Left renal pelvis (tissue), 4 donors: Measurements from ENCODE around the gene KBTBD12. TPM values are rescaled to one million over a fixed set of nuclear protein-coding genes. Genes with fewer than 3 reads are reported as not detected.

Experiments
- DNase-seq, 4 donors: peaks; one replicate each; pipeline ENCODE4 v3.0.0-alpha.2; 2013; ENCODE audit warnings: low read depth in 4 of 4, low spot score in 3 of 4
- polyA plus RNA-seq, 4 donors: library from polyadenylated mRNA; unstranded; fragments of 120-200 nt; gene quantifications; one replicate each; pipeline ENCODE4 v1.2.1, GENCODE V29; 2013; ENCODE audit not compliant: insufficient read length in 4 of 4

KBTBD12 gene
- polyA plus RNA-seq, 4 donors = 0.86 to 1.6 (median 1.2) TPM

- no peak for DNase-seq
Observed at GRCh38 chr3:128007033-128007424, 92.0 kb downstream of the KBTBD12 start.

GRCh38 chr3:128009952-128010846, 95.2 kb downstream of the KBTBD12 start:
- DNase-seq = no peak

- DNase-seq = peak; percentile 29 to 52 (median 38)
Observed at GRCh38 chr3:128011140-128011539, 96.1 kb downstream of the KBTBD12 start.

- DNase-seq = no peak
Observed at GRCh38 chr3:128012050-128012449, 97.0 kb downstream of the KBTBD12 start.

GRCh38 chr3:128014548-128014947, 99.5 kb downstream of the KBTBD12 start:
- no peak for DNase-seq

GRCh38 chr3:128016502-128016901, 101.5 kb downstream of the KBTBD12 start:
- no peak for DNase-seq

GRCh38 chr3:128021768-128022372, 106.8 kb downstream of the KBTBD12 start:
- no peak for DNase-seq

GRCh38 chr3:128033102-128033501, 118.1 kb downstream of the KBTBD12 start:
- no peak for DNase-seq

GRCh38 chr3:128036119-128036518, 121.1 kb downstream of the KBTBD12 start:
- no peak for DNase-seq

Other genes starting within 250 kb of the KBTBD12 start
- gene ABTB1, start 242.3 kb upstream of the KBTBD12 start, polyA plus RNA-seq = 10 to 100 TPM; 17.7 to 29.1 (median 21.7) TPM
- 10 to 100 TPM; 12.3 to 27.3 (median 24.2) TPM for gene MGLL, start 92.7 kb upstream of the KBTBD12 start, polyA plus RNA-seq
- gene SEC61A1, start 137.2 kb downstream of the KBTBD12 start, polyA plus RNA-seq = 100 to 1,000 TPM; 161 to 194 (median 167) TPM
- 10 to 100 TPM; 31.8 to 69.2 (median 63.9) TPM for gene RUVBL1, start 208.6 kb downstream of the KBTBD12 start, polyA plus RNA-seq
- gene EEFSEC, start 238.2 kb downstream of the KBTBD12 start, polyA plus RNA-seq = 10 to 100 TPM; 15.7 to 27.8 (median 21.6) TPM